ENCODE measurements around the gene MAN2A1. TPM values are rescaled to one million over a fixed set of nuclear protein-coding genes. Genes with fewer than 3 reads are reported as not detected.
"Not testable (repeated sequence)": the region's sequence is repeated elsewhere in the genome, so short reads cannot be mapped to it uniquely, and the experiment has no call there.

MAN2A1 gene
- total RNA-seq, 4 donors from 2014 or later = 53.1 to 83.6 (median 59.3) TPM

DNA sequence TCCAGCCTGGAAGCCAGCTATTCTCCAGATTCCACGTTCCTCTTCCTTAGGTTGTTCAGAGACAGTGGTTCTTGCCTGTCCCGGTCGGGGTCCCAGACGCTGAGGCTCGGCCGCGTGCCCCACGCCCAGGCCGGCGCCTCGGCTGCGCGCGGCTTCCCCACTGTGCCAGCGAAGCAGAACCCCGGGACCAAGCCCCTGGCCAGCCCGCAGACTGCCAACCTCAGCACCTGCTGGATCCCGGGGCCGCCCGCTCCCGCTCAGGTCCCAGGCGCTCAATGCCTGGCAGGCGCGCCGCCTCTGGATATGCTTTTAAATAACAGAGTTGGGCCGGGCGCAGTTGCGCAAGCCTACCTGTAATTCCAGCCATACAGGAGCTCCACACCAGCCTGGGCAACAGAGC is 195.5 kb downstream of the MAN2A1 start:
- 90 to 96% methylated on average over 26 to 27 of the region's 28 CpGs for WGBS, 2 donors
- Histone ChIP-seq H3K9me3 (no peaks in the 10 kb centered on the region), H3K27ac (no peak overlapping the region), H3K27me3 (no peaks in the 10 kb centered on the region), H3K36me3 (no peaks in the 10 kb centered on the region), H3K4me1 (no peaks in the 10 kb centered on the region), H3K4me3 (replicated peaks in 1 of 3) (no peak overlapping the region)
- intact Hi-C loops (cut with DNase I) = no loop called here
- no peak for TF ChIP-seq POLR2A (IDR thresholded peaks at IDR 0.05)
- TF ChIP-seq, protein P1, sequence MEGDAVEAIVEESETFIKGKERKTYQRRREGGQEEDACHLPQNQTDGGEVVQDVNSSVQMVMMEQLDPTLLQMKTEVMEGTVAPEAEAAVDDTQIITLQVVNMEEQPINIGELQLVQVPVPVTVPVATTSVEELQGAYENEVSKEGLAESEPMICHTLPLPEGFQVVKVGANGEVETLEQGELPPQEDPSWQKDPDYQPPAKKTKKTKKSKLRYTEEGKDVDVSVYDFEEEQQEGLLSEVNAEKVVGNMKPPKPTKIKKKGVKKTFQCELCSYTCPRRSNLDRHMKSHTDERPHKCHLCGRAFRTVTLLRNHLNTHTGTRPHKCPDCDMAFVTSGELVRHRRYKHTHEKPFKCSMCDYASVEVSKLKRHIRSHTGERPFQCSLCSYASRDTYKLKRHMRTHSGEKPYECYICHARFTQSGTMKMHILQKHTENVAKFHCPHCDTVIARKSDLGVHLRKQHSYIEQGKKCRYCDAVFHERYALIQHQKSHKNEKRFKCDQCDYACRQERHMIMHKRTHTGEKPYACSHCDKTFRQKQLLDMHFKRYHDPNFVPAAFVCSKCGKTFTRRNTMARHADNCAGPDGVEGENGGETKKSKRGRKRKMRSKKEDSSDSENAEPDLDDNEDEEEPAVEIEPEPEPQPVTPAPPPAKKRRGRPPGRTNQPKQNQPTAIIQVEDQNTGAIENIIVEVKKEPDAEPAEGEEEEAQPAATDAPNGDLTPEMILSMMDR (IDR thresholded peaks at IDR 0.05) = no peak
- DNase-seq = no peak

DNA sequence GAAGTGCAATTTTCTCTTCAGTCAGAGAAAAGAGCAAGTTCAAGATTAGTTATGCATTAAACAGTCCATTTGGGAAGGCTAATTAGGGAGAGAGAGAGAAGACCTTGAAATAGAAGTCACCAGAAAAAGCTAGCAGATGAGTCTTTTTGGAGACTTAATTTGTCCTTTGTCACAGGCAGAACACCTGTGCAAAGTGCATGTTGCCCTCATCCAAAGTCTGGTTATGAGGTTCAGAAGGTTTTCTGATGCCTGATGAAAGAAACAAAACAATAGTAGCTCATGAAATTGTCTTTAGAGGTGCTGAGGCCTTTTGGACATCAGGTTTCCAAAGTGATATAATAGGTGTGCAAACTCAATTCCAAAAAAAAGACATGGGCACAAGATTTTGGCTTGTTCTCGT is 199.3 kb downstream of the MAN2A1 start:
- H3K27ac ChIP-seq = no peak overlapping the region

DNA sequence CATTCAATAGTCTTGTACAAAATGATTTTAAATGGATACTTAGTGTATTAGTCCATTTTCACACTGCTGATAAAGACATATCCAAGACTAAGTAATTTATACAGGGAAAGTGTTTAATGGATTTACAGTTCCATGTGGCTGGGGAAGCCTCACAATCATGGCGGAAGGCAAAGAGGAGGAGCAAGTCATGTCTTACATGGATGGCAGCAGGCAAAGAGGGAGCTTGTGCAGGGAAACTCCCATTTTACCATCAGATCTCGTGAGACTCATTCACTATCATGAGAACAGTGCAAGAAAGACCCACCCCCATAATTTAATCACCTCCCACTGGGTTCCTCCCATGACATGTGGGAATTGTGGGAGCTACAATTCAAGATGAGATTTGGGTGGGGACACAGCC is 203.5 kb downstream of the MAN2A1 start:
- intact Hi-C loops (cut with DNase I); H3K4me1 ChIP-seq; H3K36me3 ChIP-seq; H3K27me3 ChIP-seq; DNase-seq; H3K4me3 ChIP-seq (replicated peaks in 1 of 3); H3K9me3 ChIP-seq; H3K27ac ChIP-seq: not testable (repeated sequence)
- WGBS, 2 donors = 89 to 100% methylated on average over 2 of the region's 2 CpGs

More for the DNA sequence above, 199.3 kb downstream of the MAN2A1 start:
- Histone ChIP-seq H3K4me3 (replicated peaks in 1 of 3) (no peak overlapping the region), H3K4me1 (no peaks in the 10 kb centered on the region), H3K36me3 (no peaks in the 10 kb centered on the region), H3K27me3 (no peaks in the 10 kb centered on the region), H3K9me3 (no peaks in the 10 kb centered on the region)
- WGBS, 2 donors = 42 to 83% methylated on average over 1 of the region's 1 CpG
- intact Hi-C loops (cut with DNase I) = no loop called here
- no peak for DNase-seq
- TF ChIP-seq, protein P1 (IDR thresholded peaks at IDR 0.05) = no peak
- TF ChIP-seq POLR2A (IDR thresholded peaks at IDR 0.05) = no peak

DNA sequence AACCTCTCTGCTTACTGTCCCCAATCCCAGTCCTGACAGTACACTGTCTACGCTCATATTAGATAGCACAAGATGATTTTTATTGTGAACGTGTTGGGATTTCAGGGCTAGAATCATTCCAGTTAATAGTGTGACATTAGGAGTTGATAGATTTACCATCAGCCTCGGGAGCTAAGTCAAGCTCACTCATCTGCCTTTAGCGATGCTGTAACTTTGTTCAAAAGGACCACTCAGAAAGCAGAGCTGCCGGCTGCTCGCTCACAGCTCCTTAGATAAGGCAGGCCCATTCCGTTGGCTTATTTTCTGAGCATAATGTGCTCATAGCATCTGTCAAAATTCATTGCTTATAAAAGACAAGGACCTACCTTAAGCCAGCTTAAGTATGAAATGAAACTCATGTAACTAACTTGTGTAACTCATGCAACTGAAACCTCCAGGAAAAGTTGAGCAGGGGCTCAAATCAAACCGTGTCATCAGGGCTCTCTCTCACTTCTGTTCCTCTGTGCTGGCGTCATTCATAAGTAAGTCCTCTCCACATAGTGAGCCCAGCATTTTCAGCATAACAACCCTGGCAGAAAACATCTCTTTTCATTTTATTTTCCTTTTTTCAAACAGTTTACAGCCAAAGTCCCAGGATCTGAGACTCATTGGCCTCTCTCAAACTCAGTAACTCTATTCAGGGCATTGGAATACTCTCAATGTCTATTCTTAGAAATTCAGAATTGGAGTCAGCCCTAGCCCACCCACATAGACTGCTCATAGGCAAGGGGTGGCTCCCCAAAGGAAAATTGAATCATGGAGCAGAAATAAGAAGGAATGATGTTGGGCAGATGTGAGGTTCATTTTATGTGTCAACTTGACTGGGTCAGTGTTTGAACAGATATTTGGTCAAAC is 208.8 kb downstream of the MAN2A1 start:
- TF ChIP-seq, protein P1 (IDR thresholded peaks at IDR 0.05) = no peak
- TF ChIP-seq POLR2A (IDR thresholded peaks at IDR 0.05) = no peak
- H3K4me3 ChIP-seq (replicated peaks in 1 of 3) = no peak overlapping the region
- H3K4me1 ChIP-seq = no peaks in the 10 kb centered on the region
- DNase-seq = no peak
- intact Hi-C loops (cut with DNase I) = no loop called here
- no peak overlapping the region for H3K27ac ChIP-seq
- 76 to 86% methylated on average over 9 of the region's 9 CpGs for WGBS, 2 donors
- H3K36me3 ChIP-seq = no peaks in the 10 kb centered on the region
- H3K27me3 ChIP-seq = no peaks in the 10 kb centered on the region
- H3K9me3 ChIP-seq = no peaks in the 10 kb centered on the region

DNA sequence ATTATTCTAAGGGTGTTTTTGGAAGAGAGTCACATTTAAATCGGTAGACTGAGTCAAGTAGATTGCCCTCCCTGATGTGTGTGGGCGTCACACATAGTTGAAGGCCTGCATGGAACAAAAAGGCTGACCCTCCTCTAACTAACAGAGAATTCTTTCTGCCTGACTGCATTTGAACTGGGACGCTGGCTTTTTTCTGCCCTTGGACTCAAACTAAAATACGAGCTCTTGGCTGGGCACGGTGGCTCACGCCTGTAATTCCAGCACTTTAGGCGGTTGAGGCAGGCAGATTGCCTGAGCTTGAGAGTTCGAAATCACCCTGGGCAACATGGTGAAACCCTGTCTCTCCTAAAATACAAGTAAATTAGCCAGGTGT is 209.4 kb downstream of the MAN2A1 start:
- TF ChIP-seq POLR2A (IDR thresholded peaks at IDR 0.05) = no peak
- TF ChIP-seq, protein P1 (IDR thresholded peaks at IDR 0.05) = no peak
- intact Hi-C loops (cut with DNase I) = no loop called here
- H3K27ac ChIP-seq = no peak overlapping the region
- no peaks in the 10 kb centered on the region for H3K27me3 ChIP-seq
- 45 to 46% methylated on average over 8 of the region's 8 CpGs for WGBS, 2 donors
- DNase-seq = no peak
- H3K4me3 ChIP-seq (replicated peaks in 1 of 3) = no peak overlapping the region
- no peaks in the 10 kb centered on the region for H3K9me3 ChIP-seq
- H3K36me3 ChIP-seq = no peaks in the 10 kb centered on the region
- no peaks in the 10 kb centered on the region for H3K4me1 ChIP-seq
